Prostate gland (tissue), 2 donors: ENCODE measurements around the gene GRID2.

Experiments
- CTCF ChIP-seq, 4 experiments: fragments of 200-600 bp in 2 of 4; fragments of 450-650 bp in 2 of 4; sonication (generic) in 2 of 4; IDR thresholded peaks; 1 replicate in 3 of 4; 2 replicates in 1 of 4; pipeline ENCODE4 v1.5.1; 2016 to 2019; ENCODE audit warnings: antibody characterized with exemption in 4 of 4, mild to moderate bottlenecking in 2 of 4, moderate library complexity in 2 of 4
- POLR2A ChIP-seq: fragments of 450-650 bp; IDR thresholded peaks from one replicate; pipeline ENCODE4 v1.6.1; 2016; ENCODE audit warnings: antibody characterized with exemption, mild to moderate bottlenecking
- POLR2AphosphoS5 ChIP-seq: sonication (generic); formaldehyde crosslinking; IDR thresholded peaks from one replicate; pipeline ENCODE4 v1.6.1; 2017; ENCODE audit warnings: antibody characterized with exemption

GRCh38 chr4:92872604-92873003 lies 568.8 kb downstream of the GRID2 start:
- no peak for TF ChIP-seq CTCF (IDR thresholded peaks at IDR 0.05)
- TF ChIP-seq POLR2A: no peak
- no peak for TF ChIP-seq POLR2AphosphoS5
